Stimulated activated effector memory CD8-positive, alpha-beta T cell treated with anti-CD3 and anti-CD28 coated beads, Interleukin-12 subunit alpha, Interleukin-12 subunit beta, amount 100 ng/mL, for 72 hours (primary cell): ENCODE measurements around the gene RBFOX2.
A peak's percentile ranks its signal among the peaks of the same experiment; 100 is the strongest.

Source experiments
- ATAC-seq: fragments of 150-1000 bp; cut with Tn5 transposase; 2 replicates; pipeline ENCODE4 v1.10.0; 2021
- DNase-seq, 2 donors: peaks; one replicate each; pipeline ENCODE4 v3.0.0; 2021 to 2022; ENCODE audit warnings: low spot score in 2 of 2
- H3K27ac Mint-ChIP-seq: one replicate; pipeline ENCODE4 v1.8.0; 2022; ENCODE audit warnings: mild to moderate bottlenecking, mixed read lengths
- H3K36me3 Mint-ChIP-seq: one replicate; pipeline ENCODE4 v1.8.0; 2022; ENCODE audit warnings: mild to moderate bottlenecking, mixed read lengths
- H3K4me1 Mint-ChIP-seq: one replicate; pipeline ENCODE4 v1.8.0; 2022; ENCODE audit warnings: mixed read lengths
- H3K4me3 Mint-ChIP-seq: one replicate; pipeline ENCODE4 v1.8.0; 2022; ENCODE audit warnings: mild to moderate bottlenecking, mixed read lengths
- H3K9me3 Mint-ChIP-seq: one replicate; pipeline ENCODE4 v1.8.0; 2022; ENCODE audit warnings: mixed read lengths

Gene RBFOX2

DNA sequence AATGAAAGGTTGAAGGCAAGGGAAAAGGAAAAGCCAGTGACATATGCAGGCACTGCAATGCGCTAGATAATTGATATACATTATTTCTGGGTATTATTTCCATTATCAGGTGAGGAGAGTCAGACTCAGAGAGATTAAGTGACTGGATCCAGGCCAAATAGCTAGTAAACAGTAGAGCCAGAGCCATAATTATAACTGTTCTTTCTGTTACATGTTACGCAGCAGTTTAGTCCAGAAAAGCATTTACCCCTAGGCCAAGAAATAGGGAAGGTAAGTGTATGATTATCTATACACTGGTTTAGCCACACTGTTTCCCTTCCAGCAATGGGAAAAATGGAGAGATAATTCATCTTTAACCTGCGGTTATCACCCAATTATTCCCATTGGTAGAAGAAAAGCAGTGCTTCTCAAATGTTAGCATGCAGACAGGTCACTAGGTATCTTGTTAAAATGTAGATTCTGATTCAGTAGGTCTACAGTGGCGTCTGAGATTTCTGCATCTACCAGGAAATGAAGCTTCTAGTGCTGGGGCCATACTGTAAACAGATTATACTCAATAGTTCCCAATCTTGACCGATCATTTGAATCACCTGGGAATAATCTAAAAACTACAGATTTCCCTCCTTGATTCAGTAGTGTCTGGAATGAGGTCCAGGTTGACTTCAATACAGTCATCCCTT lies 69.4 kb downstream of the RBFOX2 start:
- no peak overlapping the region for H3K27ac Mint-ChIP-seq
- H3K9me3 Mint-ChIP-seq: no peaks in the 10 kb centered on the region
- no peaks in the 10 kb centered on the region for H3K4me1 Mint-ChIP-seq
- DNase-seq: no peak
- H3K4me3 Mint-ChIP-seq: no peak overlapping the region
- H3K36me3 Mint-ChIP-seq: no peaks in the 10 kb centered on the region
- ATAC-seq: no peak

DNA sequence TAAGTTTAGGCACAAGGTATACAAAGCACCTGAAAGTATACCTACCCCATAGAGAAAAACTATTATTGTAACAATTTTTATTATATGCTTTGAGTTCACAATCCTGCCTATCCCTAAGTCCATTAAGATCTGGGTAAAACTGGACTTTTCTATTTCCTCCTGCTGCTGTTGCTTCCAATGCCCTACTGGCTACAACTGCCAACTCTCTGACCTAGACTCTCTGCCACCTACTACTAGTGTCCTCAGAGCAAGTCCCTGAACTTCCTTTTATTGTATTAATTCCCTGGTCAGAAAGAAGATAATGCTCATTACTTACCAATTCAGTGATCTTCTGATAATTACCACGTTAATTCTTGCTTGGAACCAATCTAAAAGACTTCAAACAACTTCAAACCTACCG lies 70.3 kb downstream of the RBFOX2 start:
- no peaks in the 10 kb centered on the region for H3K4me1 Mint-ChIP-seq
- no peak overlapping the region for H3K4me3 Mint-ChIP-seq
- no peaks in the 10 kb centered on the region for H3K36me3 Mint-ChIP-seq
- ATAC-seq (no peak), DNase-seq (no peak)
- no peaks in the 10 kb centered on the region for H3K9me3 Mint-ChIP-seq
- no peak overlapping the region for H3K27ac Mint-ChIP-seq

DNA sequence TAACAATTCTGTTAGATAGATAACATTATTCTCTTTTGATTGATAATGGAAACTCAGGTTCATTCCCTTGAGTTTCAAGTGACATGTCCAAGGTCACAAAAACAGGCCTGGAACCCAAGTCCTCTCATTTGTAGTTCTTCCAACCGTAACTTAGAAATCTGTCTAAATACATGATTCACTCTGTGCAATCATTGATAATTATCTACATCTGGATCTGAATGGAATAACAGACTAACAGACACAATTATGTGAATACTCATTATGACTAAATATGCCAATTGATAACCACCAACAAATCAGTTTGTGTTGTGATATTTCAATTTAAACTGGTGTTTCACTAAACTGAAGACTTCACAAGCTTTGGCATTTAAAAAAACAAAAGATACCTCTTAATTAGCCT lies 71.0 kb downstream of the RBFOX2 start:
- H3K4me1 Mint-ChIP-seq: no peaks in the 10 kb centered on the region
- no peak for ATAC-seq
- H3K4me3 Mint-ChIP-seq: no peak overlapping the region
- H3K36me3 Mint-ChIP-seq: no peaks in the 10 kb centered on the region
- DNase-seq: no peak
- H3K27ac Mint-ChIP-seq: no peak overlapping the region
- no peaks in the 10 kb centered on the region for H3K9me3 Mint-ChIP-seq

DNA sequence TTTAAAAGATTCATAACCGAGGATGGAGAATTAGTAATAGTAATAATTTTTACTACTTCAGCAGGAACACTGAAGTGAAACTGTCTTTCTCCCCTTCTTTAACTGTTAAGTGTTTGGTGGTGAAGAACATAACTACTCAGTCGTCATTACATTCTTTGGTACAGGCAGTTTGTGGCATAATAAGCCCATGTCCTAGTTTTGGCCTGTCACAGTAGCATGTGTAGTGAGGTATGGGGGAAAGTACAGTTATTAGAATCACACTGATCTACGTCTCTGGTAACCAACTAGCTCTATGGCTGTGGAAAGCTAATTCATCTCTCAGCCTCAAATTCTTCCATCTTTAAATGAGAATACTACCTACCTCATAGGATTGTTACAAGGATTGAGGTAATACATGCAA lies 71.8 kb downstream of the RBFOX2 start:
- H3K36me3 Mint-ChIP-seq: no peaks in the 10 kb centered on the region
- no peak overlapping the region for H3K27ac Mint-ChIP-seq
- no peaks in the 10 kb centered on the region for H3K4me1 Mint-ChIP-seq
- no peak for DNase-seq
- no peaks in the 10 kb centered on the region for H3K9me3 Mint-ChIP-seq
- no peak overlapping the region for H3K4me3 Mint-ChIP-seq
- peak; percentile 36 for ATAC-seq

DNA sequence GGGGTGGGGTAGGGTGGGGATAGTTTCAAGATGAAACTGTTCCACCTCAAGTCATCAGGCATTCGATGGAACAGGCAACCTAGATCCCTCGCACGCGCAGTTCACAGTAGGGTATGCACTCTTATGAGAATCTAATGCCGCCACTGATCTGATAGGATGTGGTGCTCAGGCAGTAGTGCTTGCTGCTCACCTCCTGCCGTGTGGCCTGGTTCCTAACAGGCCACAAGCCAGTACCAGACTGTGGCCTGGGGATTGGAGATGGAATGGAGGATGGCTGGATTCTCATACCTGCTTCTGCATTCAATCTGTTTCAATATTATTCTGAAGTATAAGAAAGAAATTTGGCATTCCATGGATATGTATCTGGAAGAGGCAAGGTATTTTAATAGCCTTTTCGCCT lies 73.1 kb downstream of the RBFOX2 start:
- H3K36me3 Mint-ChIP-seq: no peaks in the 10 kb centered on the region
- H3K4me1 Mint-ChIP-seq: no peaks in the 10 kb centered on the region
- DNase-seq (no peak), ATAC-seq (no peak)
- no peaks in the 10 kb centered on the region for H3K9me3 Mint-ChIP-seq
- H3K27ac Mint-ChIP-seq: no peak overlapping the region
- no peak overlapping the region for H3K4me3 Mint-ChIP-seq

DNA sequence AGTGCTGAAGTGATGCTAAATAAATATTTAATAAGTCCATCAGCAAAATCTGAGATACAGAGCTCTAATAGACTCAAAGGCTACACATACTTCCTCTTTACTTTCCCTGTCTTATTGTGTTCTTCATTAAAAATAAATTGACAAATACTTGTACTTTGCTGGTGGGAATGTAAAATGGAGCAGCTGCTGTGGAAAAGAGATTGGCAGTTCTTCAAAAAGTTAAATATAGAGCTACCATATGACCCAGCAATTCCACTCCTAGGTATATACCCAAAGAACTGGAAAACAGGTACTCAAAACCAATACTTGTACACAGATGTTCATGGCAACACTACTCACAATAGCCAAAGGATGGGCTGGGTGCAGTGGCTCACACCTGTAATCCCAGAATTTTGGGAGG lies 76.0 kb downstream of the RBFOX2 start:
- no peak for ATAC-seq
- no peaks in the 10 kb centered on the region for H3K9me3 Mint-ChIP-seq
- no peak for DNase-seq
- no peak overlapping the region for H3K27ac Mint-ChIP-seq
- no peak overlapping the region for H3K4me3 Mint-ChIP-seq
- H3K36me3 Mint-ChIP-seq: no peaks in the 10 kb centered on the region
- H3K4me1 Mint-ChIP-seq: no peaks in the 10 kb centered on the region

DNA sequence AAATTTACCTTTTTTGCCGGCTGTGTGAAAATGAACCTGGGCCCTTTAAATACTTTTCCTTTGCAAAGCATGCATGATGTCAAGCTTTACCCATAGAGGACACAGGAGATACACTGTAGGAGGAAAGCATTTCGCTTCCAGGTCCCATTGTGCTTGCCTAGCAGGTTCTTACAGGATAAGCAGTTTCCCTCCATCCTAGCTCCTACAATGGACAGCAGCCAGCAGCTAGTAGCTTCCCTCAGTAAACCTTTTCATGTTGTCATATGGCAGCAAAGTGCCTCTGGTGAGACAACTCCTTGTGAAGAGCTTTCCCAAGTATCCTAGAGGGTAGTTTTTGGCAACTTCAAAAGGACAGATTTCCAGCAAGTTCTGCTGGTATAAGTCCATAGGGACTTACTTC lies 78.4 kb downstream of the RBFOX2 start:
- no peaks in the 10 kb centered on the region for H3K36me3 Mint-ChIP-seq
- no peak for ATAC-seq
- H3K27ac Mint-ChIP-seq: no peak overlapping the region
- H3K4me3 Mint-ChIP-seq: no peak overlapping the region
- H3K9me3 Mint-ChIP-seq: no peaks in the 10 kb centered on the region
- no peaks in the 10 kb centered on the region for H3K4me1 Mint-ChIP-seq
- DNase-seq: no peak

DNA sequence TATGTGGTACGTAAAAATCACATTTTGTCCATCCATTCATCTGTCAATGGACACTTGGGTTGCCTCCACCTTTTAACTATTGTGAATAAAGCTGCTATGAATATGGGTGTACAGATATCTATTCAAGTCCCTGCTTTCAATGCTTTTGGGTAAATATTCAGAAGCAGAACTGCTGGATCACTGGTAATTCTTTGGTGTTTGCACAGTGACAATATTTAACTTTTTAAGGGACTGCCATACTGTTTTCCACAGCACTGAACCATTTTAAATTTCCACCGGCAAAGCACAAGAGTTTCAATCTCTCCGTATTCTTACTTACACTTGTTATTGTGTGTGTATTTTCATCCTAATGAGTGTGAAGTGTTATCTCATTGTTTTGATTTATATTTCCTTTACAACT lies 79.4 kb downstream of the RBFOX2 start:
- DNase-seq: no peak
- H3K27ac Mint-ChIP-seq: no peak overlapping the region
- no peaks in the 10 kb centered on the region for H3K4me1 Mint-ChIP-seq
- no peak overlapping the region for H3K4me3 Mint-ChIP-seq
- H3K36me3 Mint-ChIP-seq: no peaks in the 10 kb centered on the region
- no peaks in the 10 kb centered on the region for H3K9me3 Mint-ChIP-seq
- no peak for ATAC-seq

DNA sequence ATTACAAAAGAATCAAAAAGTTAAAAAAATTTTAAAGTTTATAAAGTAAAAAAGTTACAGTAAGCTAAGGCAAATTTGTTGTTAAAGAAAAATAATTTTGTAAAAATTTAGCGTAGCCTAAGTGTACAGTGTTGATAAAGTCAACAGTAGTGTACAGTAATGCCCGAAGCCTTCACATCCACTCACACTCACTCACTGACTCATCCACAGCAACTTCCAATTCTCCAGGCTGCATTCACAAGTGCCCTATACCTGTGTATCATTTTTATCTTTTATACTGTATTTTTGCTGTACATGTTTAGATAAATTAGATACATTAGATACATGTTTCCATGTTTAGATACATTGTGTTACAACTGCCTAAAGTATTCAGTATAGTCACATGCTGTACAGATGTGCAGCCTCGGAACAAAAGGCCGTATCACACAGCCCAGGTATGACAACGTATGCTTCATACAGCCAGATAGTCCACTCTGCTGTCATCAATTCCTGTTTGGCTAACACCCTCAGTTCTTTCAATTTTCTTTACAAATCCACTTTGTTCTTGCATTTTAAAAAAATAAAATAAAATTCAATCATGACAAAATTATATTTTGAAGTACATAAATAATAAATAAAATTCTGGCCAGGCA lies 80.7 kb downstream of the RBFOX2 start:
- H3K27ac Mint-ChIP-seq: no peak overlapping the region
- ATAC-seq: no peak
- H3K9me3 Mint-ChIP-seq: no peaks in the 10 kb centered on the region
- H3K4me3 Mint-ChIP-seq: no peak overlapping the region
- H3K36me3 Mint-ChIP-seq: no peaks in the 10 kb centered on the region
- no peaks in the 10 kb centered on the region for H3K4me1 Mint-ChIP-seq
- no peak for DNase-seq

DNA sequence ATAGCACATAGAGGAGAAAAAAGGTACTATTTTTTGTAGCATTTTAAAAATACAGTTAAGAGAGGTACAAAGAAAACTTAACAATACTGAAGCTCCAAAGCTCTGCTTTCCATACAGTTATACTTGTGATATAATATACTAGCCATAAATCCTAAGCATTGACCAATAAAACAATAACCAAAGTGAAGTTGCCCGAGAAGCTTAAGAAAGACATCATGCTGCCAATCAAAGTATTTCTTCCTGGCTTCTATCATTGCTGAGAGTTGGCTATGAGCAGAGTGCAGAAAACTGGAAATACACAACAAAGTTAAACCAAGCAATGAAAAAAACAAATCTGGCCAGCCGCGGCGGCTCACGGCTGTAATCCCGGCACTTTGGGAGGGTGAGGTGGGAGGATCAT lies 84.2 kb downstream of the RBFOX2 start:
- Mint-ChIP-seq H3K4me1 (no peaks in the 10 kb centered on the region), H3K27ac (no peak overlapping the region), H3K36me3 (no peaks in the 10 kb centered on the region), H3K4me3 (no peak overlapping the region), H3K9me3 (no peaks in the 10 kb centered on the region)
- DNase-seq: no peak
- no peak for ATAC-seq

DNA sequence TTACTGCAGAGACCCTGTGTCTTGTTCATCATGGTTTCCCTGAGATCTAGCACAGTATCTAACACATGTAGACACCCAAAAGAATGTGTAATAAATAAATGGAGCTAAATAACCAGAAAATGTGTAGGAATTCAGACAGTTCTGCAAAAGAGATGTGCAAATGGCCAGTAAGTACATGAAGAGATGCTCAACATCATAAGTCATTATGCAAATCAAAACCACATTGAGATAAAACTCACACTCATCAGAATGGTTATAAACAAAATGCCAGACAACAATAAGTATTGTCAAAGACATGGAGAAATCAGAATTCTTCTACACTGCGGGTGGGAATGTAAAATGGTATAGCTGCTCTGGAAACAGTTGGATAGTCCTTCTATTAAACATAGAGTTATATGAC lies 88.5 kb downstream of the RBFOX2 start:
- H3K27ac Mint-ChIP-seq: no peak overlapping the region
- H3K9me3 Mint-ChIP-seq: no peaks in the 10 kb centered on the region
- DNase-seq (no peak), ATAC-seq (no peak)
- H3K4me3 Mint-ChIP-seq: no peak overlapping the region
- no peaks in the 10 kb centered on the region for H3K4me1 Mint-ChIP-seq
- H3K36me3 Mint-ChIP-seq: no peaks in the 10 kb centered on the region

DNA sequence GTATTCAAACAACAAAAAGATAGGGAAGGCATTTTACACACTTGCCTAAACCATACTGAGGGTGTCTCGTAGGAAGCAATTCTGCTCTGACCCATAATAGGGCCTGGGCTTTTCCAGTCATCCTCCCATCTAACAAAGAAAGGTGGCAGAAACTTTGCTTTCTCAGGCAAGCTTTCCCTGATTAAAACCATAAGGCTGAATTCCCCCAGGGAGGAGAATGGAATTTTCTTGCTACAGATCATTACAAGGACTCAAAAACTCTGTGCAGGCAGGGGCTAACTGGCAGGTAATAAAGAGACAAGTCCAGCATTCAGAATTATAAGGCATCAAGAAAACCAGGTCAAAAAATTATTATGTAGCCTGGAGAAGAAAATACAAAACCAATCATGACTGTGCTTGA lies 90.4 kb downstream of the RBFOX2 start:
- no peaks in the 10 kb centered on the region for H3K4me1 Mint-ChIP-seq
- no peak for ATAC-seq

DNA sequence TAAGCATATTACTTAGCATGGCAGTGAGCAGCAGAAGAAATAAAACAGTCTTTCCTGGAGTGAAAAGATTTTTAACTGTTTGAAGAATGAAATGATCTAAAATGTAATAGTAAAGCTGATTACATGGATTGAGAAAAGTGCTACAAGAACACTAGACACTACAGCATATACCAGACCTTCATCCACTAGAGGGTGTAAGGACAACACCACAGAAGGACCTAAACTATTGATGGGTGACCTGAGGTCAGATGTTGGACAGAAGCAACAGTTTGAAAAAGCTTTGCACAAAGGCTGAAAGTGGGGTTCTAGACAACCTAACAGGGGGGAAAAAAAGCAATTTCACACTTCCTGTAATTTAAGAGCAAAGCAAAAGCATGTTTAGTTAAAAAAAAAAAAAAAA lies 97.7 kb downstream of the RBFOX2 start:
- H3K27ac Mint-ChIP-seq: no peak overlapping the region
- peak; percentile 51 for ATAC-seq
- DNase-seq: no peak
- H3K36me3 Mint-ChIP-seq: no peaks in the 10 kb centered on the region
- no peaks in the 10 kb centered on the region for H3K9me3 Mint-ChIP-seq
- H3K4me1 Mint-ChIP-seq: no peaks in the 10 kb centered on the region
- no peak overlapping the region for H3K4me3 Mint-ChIP-seq

More for the DNA sequence above, 90.4 kb downstream of the RBFOX2 start:
- no peak for DNase-seq
- H3K36me3 Mint-ChIP-seq: no peaks in the 10 kb centered on the region
- H3K9me3 Mint-ChIP-seq: no peaks in the 10 kb centered on the region
- no peak overlapping the region for H3K4me3 Mint-ChIP-seq
- no peak overlapping the region for H3K27ac Mint-ChIP-seq

DNA sequence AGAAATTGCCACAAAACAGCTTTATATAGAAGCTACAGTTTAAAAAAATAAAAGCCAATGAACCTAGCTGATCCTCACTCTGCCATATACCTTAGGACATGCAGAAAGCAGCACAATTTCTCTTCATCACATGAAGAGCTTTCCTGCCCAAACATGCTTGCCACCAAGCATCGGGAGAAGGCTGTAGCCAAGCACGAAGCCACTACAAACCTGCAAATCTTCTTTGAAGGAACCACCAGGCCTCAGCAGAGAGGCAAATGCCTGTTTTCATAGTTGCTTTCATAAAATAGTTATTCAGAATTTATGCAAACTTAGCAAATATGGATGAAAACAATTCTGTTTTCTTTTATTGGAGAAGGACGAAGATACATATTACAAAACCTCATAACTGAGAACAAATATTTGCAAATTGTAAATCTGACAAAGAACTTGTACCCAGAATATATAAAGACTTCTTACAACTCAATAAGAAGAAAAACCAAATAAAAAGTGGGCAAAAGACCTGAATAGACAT lies 100.3 kb downstream of the RBFOX2 start:
- no peak overlapping the region for H3K27ac Mint-ChIP-seq
- H3K9me3 Mint-ChIP-seq: no peaks in the 10 kb centered on the region
- H3K4me3 Mint-ChIP-seq: no peak overlapping the region
- H3K36me3 Mint-ChIP-seq: no peaks in the 10 kb centered on the region
- DNase-seq (no peak), ATAC-seq (no peak)
- H3K4me1 Mint-ChIP-seq: no peaks in the 10 kb centered on the region

DNA sequence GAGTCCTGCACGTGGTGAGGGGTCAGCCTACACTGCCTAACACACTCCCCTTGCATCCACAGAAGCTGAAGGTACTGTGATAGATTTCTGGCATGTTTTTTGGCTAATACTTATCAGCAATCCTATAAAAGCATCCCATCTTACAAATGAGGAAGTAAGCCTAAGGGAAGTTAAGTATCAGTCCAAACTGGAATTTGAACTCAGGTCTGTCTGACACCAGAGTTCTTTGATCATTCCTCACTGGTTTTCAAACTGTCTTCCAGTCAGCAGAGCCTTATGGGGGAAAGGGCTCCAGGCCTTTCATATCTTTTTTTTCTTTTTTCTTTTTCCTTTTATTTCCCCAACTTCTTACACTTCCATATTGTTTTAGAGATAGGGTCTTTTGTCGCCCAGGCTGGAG lies 105.6 kb downstream of the RBFOX2 start:
- Mint-ChIP-seq H3K9me3 (no peaks in the 10 kb centered on the region), H3K4me3 (no peak overlapping the region), H3K27ac (no peak overlapping the region), H3K4me1 (peaks cover 5% of the 10 kb centered on the region), H3K36me3 (no peaks in the 10 kb centered on the region)
- no peak for DNase-seq
- no peak for ATAC-seq

DNA sequence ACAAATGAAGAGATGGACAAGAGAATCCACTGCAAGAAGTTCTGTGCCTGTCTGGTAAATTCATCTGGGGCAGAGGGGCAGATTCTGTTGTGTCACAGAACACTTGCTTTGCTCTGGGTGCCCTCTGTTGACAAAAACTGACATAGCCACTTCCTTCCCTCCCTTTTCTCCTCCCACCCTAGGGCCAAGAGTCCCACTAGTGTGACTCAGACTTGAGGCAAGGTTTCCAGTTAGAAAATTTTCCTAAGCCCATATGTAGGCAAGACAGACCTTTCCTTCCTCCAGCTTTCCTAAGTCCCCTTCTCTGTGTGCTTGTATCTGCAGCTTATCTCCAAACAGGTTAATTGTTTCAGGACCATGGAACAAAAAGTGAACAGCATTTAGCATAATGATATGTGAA lies 106.8 kb downstream of the RBFOX2 start:
- DNase-seq (peak; percentile 4 to 58), ATAC-seq (peak; percentile 71)
- Mint-ChIP-seq H3K4me1 (peaks cover 5% of the 10 kb centered on the region), H3K4me3 (no peak overlapping the region), H3K36me3 (no peaks in the 10 kb centered on the region), H3K27ac (no peak overlapping the region), H3K9me3 (no peaks in the 10 kb centered on the region)
